ENCODE measurements around the gene SPAG6. TPM values are rescaled to one million over a fixed set of nuclear protein-coding genes. Genes with fewer than 3 reads are reported as not detected.
"Not testable (repeated sequence)": the region's sequence is repeated elsewhere in the genome, so short reads cannot be mapped to it uniquely, and the experiment has no call there.

SPAG6 gene
- total RNA-seq, 1 experiment from 2014 or later: not detected

- no TSS peak for BruUV-seq (replicated peaks)
- Histone ChIP-seq H4K20me1 (ENCODE audit: insufficient read depth) (no peaks in the 10 kb centered on the region), H3K4me2 (no peak overlapping the region), H3K9me2 (ENCODE audit: insufficient read depth) (0 out of 2 replicates have a peak, but pooled peaks cover 3% of the 10 kb centered on the region), H3K79me2 (ENCODE audit: low read depth) (no peaks in the 10 kb centered on the region), H3K9me3 (ENCODE audit: insufficient read depth, low read depth) (peaks cover 3% of the 10 kb centered on the region; the same call in 1 of the 2 replicates), H3K27me3 (ENCODE audit: insufficient read depth, low read depth) (no peaks in the 10 kb centered on the region), H3K36me3 (ENCODE audit: low read depth) (no peaks in the 10 kb centered on the region), H3K27ac (no peak overlapping the region), H3K4me3 (no peak overlapping the region), H3K4me1 (replicated peaks; ENCODE audit: insufficient read depth) (no peaks in the 10 kb centered on the region; the same call in 1 of the 2 replicates), H2AFZ (no peak overlapping the region), H3F3A (ENCODE audit: insufficient read depth, low read depth) (no peaks in the 10 kb centered on the region)
- CTCF ChIA-PET: interaction anchor here (0.6 kb wide), 1 partner anchor 791 kb away, joined by 8 read pairs; no protein-coding TSS in a partner anchor
- POLR2A ChIA-PET (ENCODE audit: unreplicated experiment): no interaction called here
- TF ChIP-seq CTCF (conservative IDR thresholded peaks at IDR 0.05) (no peak), EZH2 (IDR thresholded peaks at IDR 0.05; ENCODE audit: low read depth) (no peak)
- DNase-seq: no peak
- intact Hi-C loops (cut with micrococcal nuclease; ENCODE audit: unreplicated experiment): no loop called here
Observed at GRCh38 chr10:22305721-22306120, 39.6 kb upstream of the SPAG6 start.

GRCh38 chr10:22308390-22308789, 36.9 kb upstream of the SPAG6 start:
- H3K4me2 ChIP-seq: 0 out of 2 replicates have a peak overlapping the region, but pooled peaks have one; percentile 10
- 0 out of 2 replicates have a peak overlapping the region, but pooled peaks have one; percentile 10 for H3K27ac ChIP-seq
- intact Hi-C loops (cut with micrococcal nuclease; ENCODE audit: unreplicated experiment): no loop called here
- ChIA-PET CTCF (no interaction called here), POLR2A (ENCODE audit: unreplicated experiment) (no interaction called here)
- no peaks in the 10 kb centered on the region for H4K20me1 ChIP-seq (ENCODE audit: insufficient read depth)
- no peaks in the 10 kb centered on the region for H3K79me2 ChIP-seq (ENCODE audit: low read depth)
- H3K4me3 ChIP-seq: no peak overlapping the region
- H3K9me3 ChIP-seq (ENCODE audit: insufficient read depth, low read depth): peaks cover 3% of the 10 kb centered on the region; the same call in 1 of the 2 replicates
- peak in 1 of 2 experiments; percentile 51 for DNase-seq
- H2AFZ ChIP-seq: no peak overlapping the region
- BruUV-seq (replicated peaks): no TSS peak
- 0 out of 2 replicates have a peak, but pooled peaks cover 3% of the 10 kb centered on the region for H3K9me2 ChIP-seq (ENCODE audit: insufficient read depth)
- H3F3A ChIP-seq (ENCODE audit: insufficient read depth, low read depth): no peaks in the 10 kb centered on the region
- H3K27me3 ChIP-seq (ENCODE audit: insufficient read depth, low read depth): no peaks in the 10 kb centered on the region
- no peaks in the 10 kb centered on the region for H3K36me3 ChIP-seq (ENCODE audit: low read depth)
- no peak for TF ChIP-seq EZH2 (IDR thresholded peaks at IDR 0.05; ENCODE audit: low read depth)
- TF ChIP-seq CTCF (conservative IDR thresholded peaks at IDR 0.05): no peak
- no peaks in the 10 kb centered on the region; the same call in 1 of the 2 replicates for H3K4me1 ChIP-seq (replicated peaks; ENCODE audit: insufficient read depth)

- Histone ChIP-seq H3F3A (ENCODE audit: insufficient read depth, low read depth) (no peaks in the 10 kb centered on the region), H3K4me1 (replicated peaks; ENCODE audit: insufficient read depth) (no peaks in the 10 kb centered on the region; the same call in 1 of the 2 replicates), H3K4me3 (no peak overlapping the region), H3K27me3 (ENCODE audit: insufficient read depth, low read depth) (no peaks in the 10 kb centered on the region), H3K9me2 (ENCODE audit: insufficient read depth) (0 out of 2 replicates have a peak, but pooled peaks cover 3% of the 10 kb centered on the region), H3K27ac (no peak overlapping the region), H4K20me1 (ENCODE audit: insufficient read depth) (no peaks in the 10 kb centered on the region), H3K79me2 (ENCODE audit: low read depth) (no peaks in the 10 kb centered on the region), H3K9me3 (ENCODE audit: insufficient read depth, low read depth) (peaks cover 3% of the 10 kb centered on the region; the same call in 1 of the 2 replicates), H2AFZ (no peak overlapping the region), H3K36me3 (ENCODE audit: low read depth) (no peaks in the 10 kb centered on the region), H3K4me2 (no peak overlapping the region)
- no peak for TF ChIP-seq EZH2 (IDR thresholded peaks at IDR 0.05; ENCODE audit: low read depth)
- TF ChIP-seq CTCF (conservative IDR thresholded peaks at IDR 0.05): no peak
- intact Hi-C loops (cut with micrococcal nuclease; ENCODE audit: unreplicated experiment): no loop called here
- no TSS peak for BruUV-seq (replicated peaks)
- POLR2A ChIA-PET (ENCODE audit: unreplicated experiment): no interaction called here
- DNase-seq: no peak
- CTCF ChIA-PET: no interaction called here
Observed at GRCh38 chr10:22309180-22310000, 35.9 kb upstream of the SPAG6 start.

- intact Hi-C loops (cut with micrococcal nuclease; ENCODE audit: unreplicated experiment); H2AFZ ChIP-seq; H3K27ac ChIP-seq; H3K79me2 ChIP-seq (ENCODE audit: low read depth); H3K27me3 ChIP-seq (ENCODE audit: insufficient read depth, low read depth); BruUV-seq (replicated peaks); H3K9me3 ChIP-seq (ENCODE audit: insufficient read depth, low read depth); POLR2A ChIA-PET (ENCODE audit: unreplicated experiment); DNase-seq; H4K20me1 ChIP-seq (ENCODE audit: insufficient read depth); H3K4me3 ChIP-seq; H3K36me3 ChIP-seq (ENCODE audit: low read depth); H3F3A ChIP-seq (ENCODE audit: insufficient read depth, low read depth); H3K4me1 ChIP-seq (replicated peaks; ENCODE audit: insufficient read depth); CTCF ChIA-PET; H3K9me2 ChIP-seq (ENCODE audit: insufficient read depth); H3K4me2 ChIP-seq: not testable (repeated sequence)
Observed at GRCh38 chr10:22310012-22310411, 35.3 kb upstream of the SPAG6 start.
